ENCODE results near the gene EPHB1. TPM values are rescaled to one million over a fixed set of nuclear protein-coding genes. Genes with fewer than 3 reads are reported as not detected.

EPHB1 gene
- polyA plus RNA-seq, 1 donor from 2014 or later: 18.7 TPM

- H3K9me3 ChIP-seq (ENCODE audit: low read length): no peaks in the 10 kb centered on the region
- H3K9me2 ChIP-seq (ENCODE audit: insufficient read depth, low read length): no peaks in the 10 kb centered on the region
- TF ChIP-seq RAD21 (conservative IDR thresholded peaks at IDR 0.05) (no peak), POLR2AphosphoS5 (IDR thresholded peaks at IDR 0.05) (no peak), CTCF (IDR thresholded peaks at IDR 0.05; ENCODE audit: poor library complexity, severe bottlenecking) (no peak), REST (IDR thresholded peaks at IDR 0.05; ENCODE audit: borderline replicate concordance) (no peak), SMC3 (conservative IDR thresholded peaks at IDR 0.05; ENCODE audit: poor library complexity) (no peak), TAF1 (IDR thresholded peaks at IDR 0.05; ENCODE audit: low read depth) (no peak), EZH2 (IDR thresholded peaks at IDR 0.05; ENCODE audit: borderline replicate concordance, insufficient read depth, low read length, poor library complexity, severe bottlenecking) (no peak), EP300 (conservative IDR thresholded peaks at IDR 0.05; ENCODE audit: poor library complexity, severe bottlenecking) (no peak), MXI1 (conservative IDR thresholded peaks at IDR 0.05; ENCODE audit: poor library complexity, severe bottlenecking) (no peak)
These were observed 454.1 kb downstream of the EPHB1 start for GRCh38 chr3:135249186-135249585.

GRCh38 chr3:135258916-135259315, 463.9 kb downstream of the EPHB1 start:
- H3K4me3 ChIP-seq (ENCODE audit: low read length): no peak overlapping the region
- no peaks in the 10 kb centered on the region for H3K79me2 ChIP-seq (replicated peaks; ENCODE audit: insufficient read depth, low read length)
- H3K9me2 ChIP-seq (ENCODE audit: insufficient read depth, low read length): no peaks in the 10 kb centered on the region
- TF ChIP-seq EZH2 (IDR thresholded peaks at IDR 0.05; ENCODE audit: borderline replicate concordance, insufficient read depth, low read length, poor library complexity, severe bottlenecking): no peak
- no peak for TF ChIP-seq REST (IDR thresholded peaks at IDR 0.05; ENCODE audit: borderline replicate concordance)
- no peak for TF ChIP-seq RAD21 (conservative IDR thresholded peaks at IDR 0.05)
- no peak for TF ChIP-seq EP300 (conservative IDR thresholded peaks at IDR 0.05; ENCODE audit: poor library complexity, severe bottlenecking)
- no peak for TF ChIP-seq SMC3 (conservative IDR thresholded peaks at IDR 0.05; ENCODE audit: poor library complexity)
- TF ChIP-seq CTCF (IDR thresholded peaks at IDR 0.05; ENCODE audit: poor library complexity, severe bottlenecking): no peak
- no peak for TF ChIP-seq MXI1 (conservative IDR thresholded peaks at IDR 0.05; ENCODE audit: poor library complexity, severe bottlenecking)
- no peak for TF ChIP-seq POLR2AphosphoS5 (IDR thresholded peaks at IDR 0.05)
- TF ChIP-seq TAF1 (IDR thresholded peaks at IDR 0.05; ENCODE audit: low read depth): no peak
- H3K9ac ChIP-seq (ENCODE audit: low read length): no peak overlapping the region
- no peaks in the 10 kb centered on the region for H3F3A ChIP-seq (ENCODE audit: insufficient read depth, low read length, poor library complexity, severe bottlenecking)
- no peak overlapping the region for H2AFZ ChIP-seq (ENCODE audit: low read depth, low read length)
- no peak overlapping the region for H3K4me2 ChIP-seq (ENCODE audit: low read length)
- H3K36me3 ChIP-seq (ENCODE audit: insufficient read depth, low read length): peaks cover 5% of the 10 kb centered on the region
- no peaks in the 10 kb centered on the region for H4K20me1 ChIP-seq (ENCODE audit: insufficient read depth)
- no peaks in the 10 kb centered on the region for H3K27me3 ChIP-seq (ENCODE audit: insufficient read depth, low read depth, low read length)
- no peak overlapping the region for H3K27ac ChIP-seq (ENCODE audit: low read length)
- H3K9me3 ChIP-seq (ENCODE audit: low read length): no peaks in the 10 kb centered on the region

More at GRCh38 chr3:135249186-135249585, 454.1 kb downstream of the EPHB1 start:
- Histone ChIP-seq H3K4me2 (ENCODE audit: low read length) (no peak overlapping the region), H3K4me3 (ENCODE audit: low read length) (no peak overlapping the region), H3F3A (ENCODE audit: insufficient read depth, low read length, poor library complexity, severe bottlenecking) (no peaks in the 10 kb centered on the region), H3K9ac (ENCODE audit: low read length) (no peak overlapping the region), H4K20me1 (ENCODE audit: insufficient read depth) (no peaks in the 10 kb centered on the region), H3K27ac (ENCODE audit: low read length) (no peak overlapping the region), H2AFZ (ENCODE audit: low read depth, low read length) (no peak overlapping the region), H3K79me2 (replicated peaks; ENCODE audit: insufficient read depth, low read length) (no peaks in the 10 kb centered on the region), H3K36me3 (ENCODE audit: insufficient read depth, low read length) (peaks cover 8% of the 10 kb centered on the region), H3K27me3 (ENCODE audit: insufficient read depth, low read depth, low read length) (no peaks in the 10 kb centered on the region)
